Heart right ventricle (tissue), 16 donors: ENCODE results near the gene DNAJB1. TPM values are rescaled to one million over a fixed set of nuclear protein-coding genes. Genes with fewer than 3 reads are reported as not detected.
A peak's percentile ranks its signal among the peaks of the same experiment; 100 is the strongest.

Source experiments
- ATAC-seq, 8 donors: fragments of 200-7000 bp; cut with Tn5 transposase; one replicate each; pipeline ENCODE4 v1.9.1; 2020; ENCODE audit warnings: mild to moderate bottlenecking in 8 of 8, moderate library complexity in 8 of 8, moderate number of reproducible peaks in 1 of 8
- DNase-seq, 2 donors: peaks; one replicate each; pipeline ENCODE4 v3.0.0-alpha.2; 2020
- H3K27ac ChIP-seq, 10 donors: fragments of 200-600 bp; sonication (generic) in 2 of 10; one replicate each; pipeline versions ENCODE4 v1.5.0 to v1.8.0; 2020 to 2022; ENCODE audit warnings: mild to moderate bottlenecking in 3 of 10
- H3K27me3 ChIP-seq, 7 donors: fragments of 200-600 bp; one replicate each; pipeline ENCODE4 v1.8.0; 2021 to 2022; ENCODE audit warnings: mild to moderate bottlenecking in 2 of 7
- H3K36me3 ChIP-seq, 9 donors: fragments of 200-600 bp; sonication (generic) in 1 of 9; one replicate each; pipeline versions ENCODE4 v1.5.0 to v1.8.0; 2020 to 2022; ENCODE audit warnings: mild to moderate bottlenecking in 2 of 9
- H3K4me1 ChIP-seq, 9 donors: fragments of 200-600 bp; sonication (generic) in 1 of 9; one replicate each; pipeline versions ENCODE4 v1.5.0 to v1.8.0; 2020 to 2022; ENCODE audit warnings: mild to moderate bottlenecking in 4 of 9
- H3K4me3 ChIP-seq, 10 donors: fragments of 200-600 bp; sonication (generic) in 2 of 10; one replicate each; pipeline versions ENCODE4 v1.5.0 to v1.8.0; 2020 to 2022; ENCODE audit warnings: mild to moderate bottlenecking in 7 of 10, moderate library complexity in 2 of 10
- H3K9me3 ChIP-seq, 11 donors: fragments of 200-600 bp in 10 of 11; sonication (generic) in 2 of 11; one replicate each; pipeline versions ENCODE4 v1.5.0 to v1.8.0; 2013 to 2022; ENCODE audit warnings: mild to moderate bottlenecking in 2 of 11, control low read depth in 1 of 11, moderate library complexity in 1 of 11
- CTCF ChIP-seq, 9 donors: fragments of 200-600 bp; sonication (generic) in 2 of 9; IDR thresholded peaks; one replicate each; pipeline versions ENCODE4 v1.5.0 to v1.8.0; 2021 to 2022; ENCODE audit warnings: antibody characterized with exemption in 9 of 9, mild to moderate bottlenecking in 5 of 9, moderate library complexity in 1 of 9
- WGBS, 2 donors: extraction: QIAGEN DNeasy Blood & Tissue Kit; methylation state at CpG; one replicate each; pipeline ENCODE4 v1.1.7; 2013; ENCODE audit warnings: inconsistent platforms in 1 of 2; 5-methylcytosine and 5-hydroxymethylcytosine counted together
- intact Hi-C, 10 donors: fragments of 100-400 bp; cut with DNase I; formaldehyde crosslinking; loops; one replicate each; pipeline versions ENCODE4 v1.11.1 to v1.14.2; 2022
- polyA plus RNA-seq, 2 donors: library from polyadenylated mRNA; stranded (reverse); fragments of 200-250 nt; gene quantifications; one replicate each; pipeline ENCODE4 v1.2.3, GENCODE V29; 2013
- total RNA-seq, 10 donors: library from RNA; stranded (reverse); fragmentation: NEBNext Ultra II Directional in 3 of 10; extraction: Animal tissue kit (Norgen Biotek cat#: 25700) in 3 of 10; gene quantifications; one replicate each; pipeline versions ENCODE4 v1.2.1 to v1.2.4, GENCODE V29; 2021 to 2023
- donor health status: Arrhythmogenic right ventricular cardiomyopathy.
- donor health status: ischemic (EF 13 %, LVEDD 7.1; RV severe dilation, severe dysfunction).
- donor health status: healthy with polysubstance abuse.
- donor health status: DM: no; HTN: yes; CAD: no.
- donor health status: DM: no; HTN: no; CAD: no.
- donor health status: ischemic (EF 25% LVEDD 6.9; RV normal size, moderate dysfunction).
- donor health status: ischemic (EF 25% LVEDD 5.7; RV mildly dilated, moderate dysfunction).
- donor health status: healthy.
- donor health status: DM: yes; HTN: yes; CAD: no.
- donor health status: Ischemic cardiomyopathy.
- donor health status: ischemic (EF 35%, LVEDD 5.7; RV mildly dilated, moderate dysfunction).
- donor health status: nonischemic (EF 11% LVEDD 7.7; RV severe dilation, severe dysfunction).
- donor health status: DM: yes; HTN: yes; CAD: no.
- donor health status: PGD.
- donor health status: ischemic (EF 29% LVEDD 5.4; RV normal size, mild dysfunction).
- donor health status: nonischemic (EF 23%, LVEDD 6.1; RV moderate dilation, normal function).

The DNAJB1 gene
- total and polyA plus RNA-seq, 12 donors, result 23.6 to 99.0 (median 44.6) TPM

- no peak for TF ChIP-seq CTCF (IDR thresholded peaks at IDR 0.05)
These were observed 18.9 kb upstream of the DNAJB1 start for GRCh38 chr19:14536926-14537692.

DNA sequence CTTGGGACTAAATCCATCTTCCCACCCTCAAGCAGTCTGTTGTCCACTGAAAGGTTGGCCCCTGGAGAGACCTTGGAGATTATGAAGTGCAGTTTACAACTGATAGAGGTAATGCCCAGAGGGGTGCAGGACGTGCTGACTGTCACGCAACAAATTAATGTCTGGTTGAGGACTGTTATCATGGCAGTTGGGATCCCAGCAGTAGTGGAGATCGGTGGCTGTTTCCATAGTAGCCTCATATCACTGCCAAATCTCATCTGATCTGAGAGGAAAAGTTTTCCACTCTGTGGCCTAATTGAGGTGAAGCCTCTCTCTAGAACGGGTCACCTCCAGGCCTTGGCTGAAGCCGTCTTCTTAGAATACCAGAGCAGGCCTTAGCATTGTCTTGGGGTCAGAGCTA, 15.3 kb upstream of the DNAJB1 start:
- Histone ChIP-seq H3K4me3 (no peak overlapping the region), H3K36me3 (peaks cover 0 to 5% (median 0%) of the 10 kb centered on the region in 9 donors), H3K4me1 (peaks cover 0 to 58% (median 38%) of the 10 kb centered on the region in 9 donors), H3K27ac (peak overlapping the region in 7 of 10 donors; percentile 31 to 79 (median 68)), H3K27me3 (no peaks in the 10 kb centered on the region), H3K9me3 (no peaks in the 10 kb centered on the region)
- WGBS, 2 donors, result 84 to 87% methylated on average over 5 of the region's 5 CpGs
- ATAC-seq (no peak), DNase-seq (no peak)
- intact Hi-C loops, result no loop called here
- no peak for TF ChIP-seq CTCF (IDR thresholded peaks at IDR 0.05)

More at GRCh38 chr19:14536926-14537692, 18.9 kb upstream of the DNAJB1 start:
- peak; percentile 63 to 85 (median 72) for ATAC-seq
- Histone ChIP-seq H3K4me3 (peak overlapping the region in 4 of 10 donors; percentile 14 to 41 (median 36)), H3K4me1 (peaks cover 0 to 33% (median 16%) of the 10 kb centered on the region in 9 donors), H3K36me3 (peaks cover 0 to 5% (median 0%) of the 10 kb centered on the region in 9 donors), H3K9me3 (no peaks in the 10 kb centered on the region), H3K27ac (peak overlapping the region in 2 of 10 donors; percentile 10 to 14), H3K27me3 (no peaks in the 10 kb centered on the region)
- intact Hi-C loops, result no loop called here
- 20% methylated on average over 18 to 24 of the region's 24 CpGs for whole genome bisulfite sequencing, 2 donors
- DNase-seq, result peak; percentile 73 to 83

DNA sequence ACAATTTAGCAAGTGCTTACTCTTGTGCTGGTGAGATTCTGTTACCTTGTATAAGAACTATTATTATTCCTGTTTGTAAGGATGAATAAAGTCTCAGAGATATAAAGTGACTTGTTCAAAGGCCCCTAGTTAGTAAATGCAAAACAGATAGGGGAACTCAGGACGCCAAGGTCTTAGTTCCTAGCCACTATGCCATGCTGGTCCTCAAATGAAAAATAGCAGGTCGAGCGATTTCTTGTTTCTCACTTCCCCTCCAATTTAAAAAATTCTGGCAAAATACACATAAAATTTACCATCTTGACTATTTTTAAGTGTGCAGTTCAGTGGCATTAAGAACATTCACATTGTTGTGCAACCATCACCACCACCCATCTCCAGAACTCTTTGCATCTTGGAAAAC, 12.3 kb upstream of the DNAJB1 start:
- ATAC-seq (no peak), DNase-seq (no peak)
- Histone ChIP-seq H3K4me3 (peak overlapping the region in 9 of 10 donors; percentile 66 to 92 (median 80)), H3K36me3 (peaks cover 0 to 5% (median 0%) of the 10 kb centered on the region in 9 donors), H3K4me1 (peaks cover 0 to 43% (median 30%) of the 10 kb centered on the region in 9 donors), H3K27ac (peak overlapping the region in 9 of 10 donors; percentile 82 to 95 (median 88)), H3K9me3 (no peaks in the 10 kb centered on the region), H3K27me3 (no peaks in the 10 kb centered on the region)
- intact Hi-C loops, result no loop called here
- 67 to 68% methylated on average over 3 of the region's 3 CpGs for WGBS, 2 donors
- TF ChIP-seq CTCF (IDR thresholded peaks at IDR 0.05), result no peak

DNA sequence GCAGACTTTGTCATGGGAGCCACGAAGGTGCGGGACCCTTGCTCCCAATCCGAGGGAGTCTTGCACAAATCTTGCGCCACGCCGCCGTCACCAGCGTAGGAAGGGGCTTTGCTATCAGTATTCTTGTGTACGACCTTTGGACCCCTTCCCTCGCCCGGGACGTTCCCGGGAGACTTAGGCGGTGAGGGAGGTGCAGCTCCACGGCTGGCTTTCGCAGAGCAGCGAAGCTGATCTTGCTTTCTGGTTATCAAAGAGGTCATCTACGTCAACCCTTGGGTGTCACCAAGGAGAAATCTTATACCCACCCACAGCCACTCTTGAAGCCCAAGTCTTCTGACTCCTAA, 11.8 kb upstream of the DNAJB1 start:
- TF ChIP-seq CTCF (IDR thresholded peaks at IDR 0.05), result no peak
- Histone ChIP-seq H3K4me1 (peaks cover 0 to 43% (median 30%) of the 10 kb centered on the region in 9 donors), H3K4me3 (peak overlapping the region; percentile 53 to 92 (median 77)), H3K27me3 (no peaks in the 10 kb centered on the region), H3K36me3 (peaks cover 0 to 5% (median 0%) of the 10 kb centered on the region in 9 donors), H3K9me3 (no peaks in the 10 kb centered on the region), H3K27ac (peak overlapping the region; percentile 82 to 95 (median 86))
- intact Hi-C loops, result no loop called here
- 0% methylated on average over 18 of the region's 18 CpGs for WGBS, 2 donors
- ATAC-seq (peak in 2 of 8 donors; percentile 1 to 8), DNase-seq (no peak)
